GM12878 (cell line): ENCODE measurements around the gene FDX2. TPM values are rescaled to one million over a fixed set of nuclear protein-coding genes. Genes with fewer than 3 reads are reported as not detected.

ENCODE experiments used
- ATAC-seq: fragments of 200-7000 bp; cut with Tn5 transposase; 3 replicates; pipeline ENCODE4 v1.9.1; 2020; ENCODE audit warnings: mild to moderate bottlenecking, moderate library complexity
- BruUV-seq: library from RNA; stranded (reverse); fragments of 400-500 nt; replicated peaks from 2 replicates; lab custom pipeline; 2021; lab: Mats Ljungman, UMichigan
- CTCF ChIA-PET: fragments of 300-600 bp; sonication (Branson Sonifier 250); formaldehyde crosslinking; extraction: SDS; loops from one replicate; lab custom pipeline; 2021; ENCODE audit warnings: inconsistent platforms; lab: Yijun Ruan, JAX
- POLR2A ChIA-PET: fragments of 350-600 bp; formaldehyde crosslinking; extraction: SDS; loops from one replicate; lab custom pipeline; 2021; ENCODE audit warnings: inconsistent platforms; lab: Charles Lee
- RAD21 ChIA-PET: fragments of 300-600 bp; sonication (Branson Sonifier 250); formaldehyde crosslinking; loops from one replicate; lab custom pipeline; 2023; ENCODE audit warnings: antibody characterized with exemption; ENCODE audit not compliant: unreplicated experiment; lab: Charles Lee
- SMC1A ChIA-PET: fragments of 300-600 bp; sonication (Branson Sonifier 250); formaldehyde crosslinking; loops from one replicate; lab custom pipeline; 2023; ENCODE audit not compliant: unreplicated experiment, uncharacterized antibody; lab: Charles Lee
- DNase-seq: peaks from one replicate; pipeline ENCODE4 v3.0.0-alpha.2; 2011; ENCODE audit warnings: low read depth, low spot score
- FAIRE-seq: peaks from 3 replicates; lab custom pipeline; 2011; peaks lifted over from hg19 to GRCh38; lab: Jason Lieb, UNC
- H2AFZ ChIP-seq: 2 replicates; pipeline ENCODE4 v1.6.0; 2011; ENCODE audit warnings: low read depth, low read length, control low read depth; ENCODE audit not compliant: control insufficient read depth
- H3K27ac ChIP-seq: 2 replicates; pipeline ENCODE4 v1.5.1; 2011; ENCODE audit warnings: control low read depth; ENCODE audit not compliant: control insufficient read depth, insufficient read depth
- H3K27me3 ChIP-seq, 2 experiments: replicated peaks in 1 of 2; 2 replicates each; pipeline versions ENCODE4 v1.6.0 to v1.6.1; 2011; ENCODE audit warnings: low read length in 1 of 2; ENCODE audit not compliant: control insufficient read depth in 2 of 2, insufficient read depth in 2 of 2
- H3K36me3 ChIP-seq, 2 experiments: 2 replicates each; pipeline ENCODE4 v1.5.1; 2011; ENCODE audit warnings: low read length in 1 of 2; ENCODE audit not compliant: control insufficient read depth in 2 of 2, insufficient read depth in 2 of 2
- H3K4me1 ChIP-seq: 2 replicates; pipeline ENCODE4 v1.6.1; 2011; ENCODE audit warnings: mild to moderate bottlenecking, low read length, moderate library complexity, mixed read lengths; ENCODE audit not compliant: control insufficient read depth, insufficient read depth
- H3K4me2 ChIP-seq: 2 replicates; pipeline ENCODE4 v1.6.0; 2011; ENCODE audit warnings: control low read depth; ENCODE audit not compliant: control insufficient read depth, insufficient read depth
- H3K4me3 ChIP-seq: fragments of 200-600 bp; sonication (generic); 2 replicates; pipeline ENCODE4 v1.5.1; 2016
- H3K79me2 ChIP-seq: 2 replicates; pipeline ENCODE4 v1.6.0; 2011; ENCODE audit warnings: low read length; ENCODE audit not compliant: control insufficient read depth, insufficient read depth
- H3K9ac ChIP-seq: 2 replicates; pipeline ENCODE4 v1.8.0; 2011; ENCODE audit warnings: low read length, control low read depth, mixed read lengths; ENCODE audit not compliant: control insufficient read depth, insufficient read depth
- H3K9me3 ChIP-seq: replicated peaks from 3 replicates; pipeline ENCODE4 v1.5.1; 2011; ENCODE audit warnings: mild to moderate bottlenecking, low read length; ENCODE audit not compliant: control insufficient read depth, insufficient read depth
- H4K20me1 ChIP-seq: 2 replicates; pipeline ENCODE4 v1.6.0; 2011; ENCODE audit not compliant: control insufficient read depth, insufficient read depth
- BACH1 ChIP-seq: fragments of 450-650 bp; IDR thresholded peaks from 2 replicates; pipeline ENCODE4 v1.6.1; 2017; ENCODE audit warnings: mild to moderate bottlenecking, borderline replicate concordance
- BHLHE40 ChIP-seq, 2 experiments: fragments of 450-650 bp in 1 of 2; IDR thresholded peaks; 2 replicates each; pipeline ENCODE4 v1.6.1; 2011 to 2017; ENCODE audit warnings: low read depth in 2 of 2, borderline replicate concordance in 1 of 2, improper control_type of control experiment in 1 of 2, low read length in 1 of 2, mild to moderate bottlenecking in 1 of 2
- EGR1 ChIP-seq, 2 experiments: IDR thresholded peaks; 1 replicate in 1 of 2; 2 replicates in 1 of 2; pipeline ENCODE4 v1.6.1; 2011 to 2012; ENCODE audit warnings: low read depth in 2 of 2, low read length in 2 of 2, borderline replicate concordance in 1 of 2, mild to moderate bottlenecking in 1 of 2, moderate library complexity in 1 of 2
- EZH2 ChIP-seq: IDR thresholded peaks from 2 replicates; pipeline ENCODE4 v1.6.1; 2012; ENCODE audit warnings: low read depth, mild to moderate bottlenecking, control low read depth, inconsistent platforms, low read length, borderline replicate concordance; ENCODE audit not compliant: control insufficient read depth
- HDGF ChIP-seq: fragments of 450-650 bp; IDR thresholded peaks from 2 replicates; pipeline ENCODE4 v1.6.1; 2016; ENCODE audit warnings: antibody characterized with exemption
- IKZF2 ChIP-seq, 2 experiments: fragments of 450-650 bp; IDR thresholded peaks; 2 replicates each; pipeline ENCODE4 v1.6.1; 2017; ENCODE audit warnings: mild to moderate bottlenecking in 2 of 2, moderate library complexity in 2 of 2
- NBN ChIP-seq: fragments of 450-650 bp; IDR thresholded peaks from 2 replicates; pipeline ENCODE4 v1.6.1; 2016
- POLR2AphosphoS2 ChIP-seq: IDR thresholded peaks from 2 replicates; pipeline ENCODE4 v1.6.1; 2011; ENCODE audit warnings: low read depth, mild to moderate bottlenecking, low read length, improper control_type of control experiment, moderate library complexity
- RCOR1 ChIP-seq: conservative IDR thresholded peaks from 2 replicates; pipeline ENCODE4 v1.6.1; 2012; ENCODE audit warnings: low read depth, low read length, improper control_type of control experiment
- SP1 ChIP-seq: IDR thresholded peaks from one replicate; pipeline ENCODE4 v1.6.1; 2011; ENCODE audit warnings: low read depth, low read length
- SRF ChIP-seq, 2 experiments: IDR thresholded peaks; 2 replicates each; pipeline ENCODE4 v1.6.1; 2011; ENCODE audit warnings: low read depth in 2 of 2, low read length in 2 of 2, mild to moderate bottlenecking in 1 of 2, moderate library complexity in 1 of 2
- WGBS: methylation state at CpG from one replicate; pipeline ENCODE4 v1.1.6; 2016; ENCODE audit warnings: low lambda C conversion rate; ENCODE audit not compliant: insufficient replicate concordance, insufficient coverage; ENCODE audit errors: missing lambda C conversion rate; 5-methylcytosine and 5-hydroxymethylcytosine counted together
- in situ Hi-C: fragments of 300-500 bp; cut with MboI; formaldehyde crosslinking; loops from 9 replicates; pipeline ENCODE4 v1.14.3; 2018; ENCODE audit warnings: mixed read lengths
- intact Hi-C: fragments of 100-400 bp; cut with micrococcal nuclease; formaldehyde crosslinking; loops from one replicate; pipeline ENCODE4 v1.14.2; 2022; ENCODE audit not compliant: unreplicated experiment
- polyA plus RNA-seq, 11 experiments: library from polyadenylated mRNA; depleted of rRNA in 4 of 11; unstranded in 6 of 11; stranded (reverse) in 5 of 11; fragments of >200 nt; fragmentation: Nextera tagmentation in 4 of 11; fragmentation: Illumina TruSeq in 1 of 11; extraction: Ambion mirVana in 4 of 11; extraction: Trizol in 1 of 11; gene quantifications; 1 replicate in 1 of 11; 2 replicates in 10 of 11; pipeline versions ENCODE4 v1.2.1 to v1.2.3, GENCODE V29; 2011 to 2016; ENCODE audit warnings: inconsistent platforms in 2 of 11, missing spikeins in 2 of 11, low read depth in 1 of 11
- total RNA-seq, 4 experiments: library from RNA; depleted of rRNA in 3 of 4; stranded (reverse); fragments of >200 nt in 3 of 4; fragmentation: Illumina TruSeq in 1 of 4; extraction: Trizol in 1 of 4; gene quantifications; 2 replicates each; pipeline versions ENCODE4 v1.2.1 to v1.2.3, GENCODE V29; 2013 to 2021
- TF ChIP-seq, protein P1 (sequence below): fragments of 450-650 bp; IDR thresholded peaks from 2 replicates; pipeline ENCODE4 v1.6.1; 2017; ENCODE audit warnings: mild to moderate bottlenecking, moderate library complexity

Gene FDX2
- total and polyA plus RNA-seq, 10 of the 15 experiments (the other 5 are each of a cell fraction or from before 2014, with no cell fraction given) = 1.4 to 50.4 (median 24.7) TPM

- TF ChIP-seq, protein P1, sequence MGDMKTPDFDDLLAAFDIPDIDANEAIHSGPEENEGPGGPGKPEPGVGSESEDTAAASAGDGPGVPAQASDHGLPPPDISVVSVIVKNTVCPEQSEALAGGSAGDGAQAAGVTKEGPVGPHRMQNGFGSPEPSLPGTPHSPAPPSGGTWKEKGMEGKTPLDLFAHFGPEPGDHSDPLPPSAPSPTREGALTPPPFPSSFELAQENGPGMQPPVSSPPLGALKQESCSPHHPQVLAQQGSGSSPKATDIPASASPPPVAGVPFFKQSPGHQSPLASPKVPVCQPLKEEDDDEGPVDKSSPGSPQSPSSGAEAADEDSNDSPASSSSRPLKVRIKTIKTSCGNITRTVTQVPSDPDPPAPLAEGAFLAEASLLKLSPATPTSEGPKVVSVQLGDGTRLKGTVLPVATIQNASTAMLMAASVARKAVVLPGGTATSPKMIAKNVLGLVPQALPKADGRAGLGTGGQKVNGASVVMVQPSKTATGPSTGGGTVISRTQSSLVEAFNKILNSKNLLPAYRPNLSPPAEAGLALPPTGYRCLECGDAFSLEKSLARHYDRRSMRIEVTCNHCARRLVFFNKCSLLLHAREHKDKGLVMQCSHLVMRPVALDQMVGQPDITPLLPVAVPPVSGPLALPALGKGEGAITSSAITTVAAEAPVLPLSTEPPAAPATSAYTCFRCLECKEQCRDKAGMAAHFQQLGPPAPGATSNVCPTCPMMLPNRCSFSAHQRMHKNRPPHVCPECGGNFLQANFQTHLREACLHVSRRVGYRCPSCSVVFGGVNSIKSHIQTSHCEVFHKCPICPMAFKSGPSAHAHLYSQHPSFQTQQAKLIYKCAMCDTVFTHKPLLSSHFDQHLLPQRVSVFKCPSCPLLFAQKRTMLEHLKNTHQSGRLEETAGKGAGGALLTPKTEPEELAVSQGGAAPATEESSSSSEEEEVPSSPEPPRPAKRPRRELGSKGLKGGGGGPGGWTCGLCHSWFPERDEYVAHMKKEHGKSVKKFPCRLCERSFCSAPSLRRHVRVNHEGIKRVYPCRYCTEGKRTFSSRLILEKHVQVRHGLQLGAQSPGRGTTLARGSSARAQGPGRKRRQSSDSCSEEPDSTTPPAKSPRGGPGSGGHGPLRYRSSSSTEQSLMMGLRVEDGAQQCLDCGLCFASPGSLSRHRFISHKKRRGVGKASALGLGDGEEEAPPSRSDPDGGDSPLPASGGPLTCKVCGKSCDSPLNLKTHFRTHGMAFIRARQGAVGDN = no peak
- TF ChIP-seq EZH2 (no peak), POLR2AphosphoS2 (no peak), HDGF (no peak)
These were observed 22.8 kb downstream of the FDX2 start (continued) for GRCh38 chr19:10292789-10293636.

- Histone ChIP-seq H3K36me3 (no peaks in the 10 kb centered on the region; a peak in 1 of 4 replicates), H3K4me1 (peaks cover 53% of the 10 kb centered on the region), H3K27ac (no peak overlapping the region), H2AFZ (peak overlapping the region; percentile 70), H3K9me3 (no peaks in the 10 kb centered on the region; the same call in 2 of the 3 replicates), H3K4me3 (peak overlapping the region; percentile 77), H3K9ac (no peak overlapping the region), H3K79me2 (no peaks in the 10 kb centered on the region), H3K27me3 (peaks cover 3 to 16% of the 10 kb centered on the region in 2 experiments), H4K20me1 (no peaks in the 10 kb centered on the region), H3K4me2 (peak overlapping the region; percentile 98)
- 9% methylated on average over 40 of the region's 45 CpGs for WGBS
- ChIA-PET SMC1A (interaction anchor here (0.5 to 1.8 kb wide), 6 partner anchors 18 to 96 kb away, joined by 3 to 14 read pairs (median 4); partner anchors contain the start of genes ICAM1 and TYK2), POLR2A (interaction anchor here (0.6 to 1.3 kb wide), 5 partner anchors 19 to 129 kb away, joined by 3 to 5 read pairs (median 4); no protein-coding TSS in a partner anchor), RAD21 (interaction anchor here (0.9 to 1.6 kb wide), 2 partner anchors 12 to 21 kb away, joined by 3 to 22 read pairs; partner anchors contain the start of gene ICAM1), CTCF (interaction anchor here (0.7 to 1.8 kb wide), 5 partner anchors 19 to 96 kb away, joined by 3 to 7 read pairs (median 4); partner anchors contain the start of gene RAVER1)
- ATAC-seq (peak; percentile 65), DNase-seq (no peak), FAIRE-seq (peak; percentile 23)
- intact Hi-C loops (no loop called here), in situ Hi-C loops (no loop called here)
- TF ChIP-seq SP1 (peak; percentile 74), NBN (0 out of 2 replicates have a peak, but pooled peaks have one; percentile 41), IKZF2 (IDR thresholded peaks at IDR 0.05) (no peak), BACH1 (no peak), BHLHE40 (IDR thresholded peaks at IDR 0.05; ENCODE audit: borderline replicate concordance in 1 of 2, low read depth in 2 of 2, low read length in 1 of 2) (peak; percentile 7 to 71; a peak in 2 of 4 replicates), EGR1 (IDR thresholded peaks at IDR 0.05; ENCODE audit: borderline replicate concordance in 1 of 2, low read depth in 2 of 2, low read length in 2 of 2) (0 out of 3 replicates have a peak, but pooled peaks of 1 of the 2 experiments have one; percentile 38), SRF (IDR thresholded peaks at IDR 0.05; ENCODE audit: low read depth in 2 of 2, low read length in 2 of 2) (0 out of 4 replicates have a peak, but pooled peaks of 1 of the 2 experiments have one; percentile 8), HDGF (peak; percentile 86), RCOR1 (no peak)
- BruUV-seq = no TSS peak
These were observed 23.5 kb downstream of the FDX2 start for GRCh38 chr19:10292206-10292788.
